ENCODE measurements around the gene UPF3A.
A peak's percentile ranks its signal among the peaks of the same experiment; 100 is the strongest.

DNA sequence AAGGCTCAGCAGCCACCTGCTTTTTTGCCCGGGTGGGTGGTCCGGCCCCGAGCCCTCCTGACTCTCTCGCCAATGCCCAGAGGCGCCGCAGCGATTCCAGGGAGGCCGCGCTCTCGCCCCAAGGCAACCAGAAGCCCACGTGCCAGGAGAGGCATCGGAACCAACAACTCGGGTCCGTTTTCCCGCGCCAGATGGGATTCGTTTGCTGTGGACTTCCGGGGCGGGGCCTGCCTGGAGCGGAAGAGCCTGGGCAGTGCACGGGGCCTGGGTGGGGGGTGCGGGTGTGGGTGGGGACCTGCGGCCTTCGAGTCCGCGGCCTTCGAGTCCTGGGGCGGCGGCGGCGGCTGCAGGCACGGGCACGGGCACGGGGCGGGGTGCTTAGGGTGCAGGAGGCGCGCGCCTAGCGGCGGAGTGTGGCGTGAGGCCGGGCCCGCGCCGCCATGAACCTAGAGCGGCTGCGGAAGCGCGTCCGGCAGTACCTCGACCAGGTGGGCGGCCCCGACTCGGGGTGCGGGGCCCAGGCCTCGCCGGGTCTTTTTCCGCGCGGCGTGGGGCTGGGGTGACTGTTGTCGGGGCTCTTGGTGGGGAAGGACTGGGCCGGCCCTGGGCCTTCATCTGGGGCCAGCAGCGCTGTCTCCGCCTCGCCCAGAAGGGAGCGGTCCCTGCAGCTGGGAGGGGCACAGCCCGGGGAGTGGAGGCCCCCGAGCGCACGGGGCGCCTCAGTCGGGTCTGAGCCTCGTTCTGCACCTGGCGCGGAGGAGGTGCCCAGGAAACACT, 46.6 kb upstream of the UPF3A start, which contains the start of gene CDC16:
- peak; percentile 72 for TF ChIP-seq POLR2A (conservative IDR thresholded peaks at IDR 0.05)
- TF ChIP-seq, protein P1, sequence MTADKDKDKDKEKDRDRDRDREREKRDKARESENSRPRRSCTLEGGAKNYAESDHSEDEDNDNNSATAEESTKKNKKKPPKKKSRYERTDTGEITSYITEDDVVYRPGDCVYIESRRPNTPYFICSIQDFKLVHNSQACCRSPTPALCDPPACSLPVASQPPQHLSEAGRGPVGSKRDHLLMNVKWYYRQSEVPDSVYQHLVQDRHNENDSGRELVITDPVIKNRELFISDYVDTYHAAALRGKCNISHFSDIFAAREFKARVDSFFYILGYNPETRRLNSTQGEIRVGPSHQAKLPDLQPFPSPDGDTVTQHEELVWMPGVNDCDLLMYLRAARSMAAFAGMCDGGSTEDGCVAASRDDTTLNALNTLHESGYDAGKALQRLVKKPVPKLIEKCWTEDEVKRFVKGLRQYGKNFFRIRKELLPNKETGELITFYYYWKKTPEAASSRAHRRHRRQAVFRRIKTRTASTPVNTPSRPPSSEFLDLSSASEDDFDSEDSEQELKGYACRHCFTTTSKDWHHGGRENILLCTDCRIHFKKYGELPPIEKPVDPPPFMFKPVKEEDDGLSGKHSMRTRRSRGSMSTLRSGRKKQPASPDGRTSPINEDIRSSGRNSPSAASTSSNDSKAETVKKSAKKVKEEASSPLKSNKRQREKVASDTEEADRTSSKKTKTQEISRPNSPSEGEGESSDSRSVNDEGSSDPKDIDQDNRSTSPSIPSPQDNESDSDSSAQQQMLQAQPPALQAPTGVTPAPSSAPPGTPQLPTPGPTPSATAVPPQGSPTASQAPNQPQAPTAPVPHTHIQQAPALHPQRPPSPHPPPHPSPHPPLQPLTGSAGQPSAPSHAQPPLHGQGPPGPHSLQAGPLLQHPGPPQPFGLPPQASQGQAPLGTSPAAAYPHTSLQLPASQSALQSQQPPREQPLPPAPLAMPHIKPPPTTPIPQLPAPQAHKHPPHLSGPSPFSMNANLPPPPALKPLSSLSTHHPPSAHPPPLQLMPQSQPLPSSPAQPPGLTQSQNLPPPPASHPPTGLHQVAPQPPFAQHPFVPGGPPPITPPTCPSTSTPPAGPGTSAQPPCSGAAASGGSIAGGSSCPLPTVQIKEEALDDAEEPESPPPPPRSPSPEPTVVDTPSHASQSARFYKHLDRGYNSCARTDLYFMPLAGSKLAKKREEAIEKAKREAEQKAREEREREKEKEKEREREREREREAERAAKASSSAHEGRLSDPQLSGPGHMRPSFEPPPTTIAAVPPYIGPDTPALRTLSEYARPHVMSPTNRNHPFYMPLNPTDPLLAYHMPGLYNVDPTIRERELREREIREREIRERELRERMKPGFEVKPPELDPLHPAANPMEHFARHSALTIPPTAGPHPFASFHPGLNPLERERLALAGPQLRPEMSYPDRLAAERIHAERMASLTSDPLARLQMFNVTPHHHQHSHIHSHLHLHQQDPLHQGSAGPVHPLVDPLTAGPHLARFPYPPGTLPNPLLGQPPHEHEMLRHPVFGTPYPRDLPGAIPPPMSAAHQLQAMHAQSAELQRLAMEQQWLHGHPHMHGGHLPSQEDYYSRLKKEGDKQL (CRISPR knock-in tag; IDR thresholded peaks at IDR 0.05; ENCODE audit: borderline replicate concordance): no peak
- peak; percentile 36; the same call in 1 of the 2 replicates for TF ChIP-seq CTBP1 (IDR thresholded peaks at IDR 0.05; ENCODE audit: borderline replicate concordance)
- TF ChIP-seq RFX5 (IDR thresholded peaks at IDR 0.05; ENCODE audit: low read depth, low read length): no peak
- TF ChIP-seq, protein P2, sequence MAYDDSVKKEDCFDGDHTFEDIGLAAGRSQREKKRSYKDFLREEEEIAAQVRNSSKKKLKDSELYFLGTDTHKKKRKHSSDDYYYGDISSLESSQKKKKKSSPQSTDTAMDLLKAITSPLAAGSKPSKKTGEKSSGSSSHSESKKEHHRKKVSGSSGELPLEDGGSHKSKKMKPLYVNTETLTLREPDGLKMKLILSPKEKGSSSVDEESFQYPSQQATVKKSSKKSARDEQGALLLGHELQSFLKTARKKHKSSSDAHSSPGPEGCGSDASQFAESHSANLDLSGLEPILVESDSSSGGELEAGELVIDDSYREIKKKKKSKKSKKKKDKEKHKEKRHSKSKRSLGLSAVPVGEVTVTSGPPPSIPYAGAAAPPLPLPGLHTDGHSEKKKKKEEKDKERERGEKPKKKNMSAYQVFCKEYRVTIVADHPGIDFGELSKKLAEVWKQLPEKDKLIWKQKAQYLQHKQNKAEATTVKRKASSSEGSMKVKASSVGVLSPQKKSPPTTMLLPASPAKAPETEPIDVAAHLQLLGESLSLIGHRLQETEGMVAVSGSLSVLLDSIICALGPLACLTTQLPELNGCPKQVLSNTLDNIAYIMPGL (CRISPR knock-in tag; IDR thresholded peaks at IDR 0.05): no peak

Measured in K562 (cell line).